Esophagus squamous epithelium (tissue), 5 donors: ENCODE data around the gene PREX1. TPM values are rescaled to one million over a fixed set of nuclear protein-coding genes. Genes with fewer than 3 reads are reported as not detected.
"Not testable (repeated sequence)": the region's sequence is repeated elsewhere in the genome, so short reads cannot be mapped to it uniquely, and the experiment has no call there.

Experiments
- DNase-seq: peaks from one replicate; lab custom pipeline; 2025; lab: John Stamatoyannopoulos, UW
- H3K27ac ChIP-seq, 4 donors: fragments of 200-600 bp; sonication (generic); one replicate each; pipeline ENCODE4 v1.5.1; 2016 to 2019; ENCODE audit warnings: mild to moderate bottlenecking in 1 of 4
- H3K27me3 ChIP-seq, 4 donors: fragments of 200-600 bp; sonication (generic); 1 replicate in 3 of 4; 2 replicates in 1 of 4; pipeline versions ENCODE4 v1.5.1 to v1.6.0; 2017 to 2021; ENCODE audit warnings: antibody characterized with exemption in 1 of 4
- H3K36me3 ChIP-seq, 3 donors: fragments of 200-600 bp; sonication (generic); one replicate each; pipeline ENCODE4 v1.5.1; 2016 to 2019
- H3K4me1 ChIP-seq, 3 donors: fragments of 200-600 bp; sonication (generic); one replicate each; pipeline ENCODE4 v1.5.1; 2017 to 2019
- H3K4me3 ChIP-seq, 4 donors: fragments of 200-600 bp; sonication (generic); 1 replicate in 3 of 4; 2 replicates in 1 of 4; pipeline ENCODE4 v1.5.1; 2016 to 2019; ENCODE audit warnings: mild to moderate bottlenecking in 2 of 4, moderate library complexity in 1 of 4
- H3K9me3 ChIP-seq, 3 donors: fragments of 200-600 bp; sonication (generic); one replicate each; pipeline ENCODE4 v1.5.1; 2016 to 2019
- CTCF ChIP-seq, 6 experiments: fragments of 450-650 bp in 4 of 6; fragments of 200-600 bp in 2 of 6; sonication (generic) in 2 of 6; IDR thresholded peaks; one replicate each; pipeline ENCODE4 v1.5.1; 2016 to 2019; ENCODE audit warnings: antibody characterized with exemption in 6 of 6, mild to moderate bottlenecking in 4 of 6, moderate library complexity in 4 of 6
- POLR2A ChIP-seq, 4 donors: fragments of 450-650 bp; IDR thresholded peaks; one replicate each; pipeline ENCODE4 v1.6.1; 2017; ENCODE audit warnings: antibody characterized with exemption in 4 of 4, mild to moderate bottlenecking in 4 of 4, moderate library complexity in 3 of 4
- WGBS, 2 donors: methylation state at CpG; one replicate each; pipeline ENCODE4 v1.1.5; 2018; 5-methylcytosine and 5-hydroxymethylcytosine counted together
- intact Hi-C: fragments of 100-400 bp; cut with DNase I; formaldehyde crosslinking; loops from one replicate; pipeline ENCODE4 v1.15.0; 2022
- total RNA-seq, 4 donors: library from RNA; depleted of rRNA; stranded (reverse); fragments of >200 nt; gene quantifications; one replicate each; pipeline ENCODE4 v1.1.0, GENCODE V29; 2016
- donor health status: DM: yes; HTN: yes; CAD: no.

The PREX1 gene
- total RNA-seq, 4 donors from 2014 or later: 4.9 to 25.9 (median 8.9) TPM

DNA sequence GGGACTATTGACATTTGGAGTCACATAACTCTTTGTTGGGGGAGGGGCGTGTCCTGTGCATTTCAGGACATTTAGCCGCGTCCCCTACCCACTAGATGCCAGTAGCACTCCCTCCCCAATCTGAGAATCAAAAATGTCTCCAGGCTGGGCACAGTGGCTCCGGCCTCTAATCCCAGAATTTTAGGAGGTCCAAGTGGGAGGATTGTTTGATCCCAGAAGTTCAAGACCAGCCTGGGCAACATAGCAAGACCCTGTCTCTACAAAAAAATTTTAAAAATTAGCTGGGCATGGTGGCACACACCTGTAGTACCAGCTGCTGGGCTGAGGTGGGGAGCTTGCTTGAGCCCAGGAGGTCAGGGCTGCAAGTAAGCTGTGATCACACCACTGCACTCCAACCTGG lies 2.1 kb upstream of the PREX1 start:
- H3K27ac ChIP-seq: no peak overlapping the region
- H3K36me3 ChIP-seq: no peaks in the 10 kb centered on the region
- WGBS, 2 donors: 64 to 86% methylated on average over 1 to 4 of the region's 4 CpGs
- TF ChIP-seq POLR2A (IDR thresholded peaks at IDR 0.05) (no peak), CTCF (IDR thresholded peaks at IDR 0.05) (no peak)
- H3K27me3 ChIP-seq: peaks cover 0 to 47% (median 6%) of the 10 kb centered on the region in 4 donors
- DNase-seq: no peak
- no peaks in the 10 kb centered on the region for H3K9me3 ChIP-seq
- intact Hi-C loops: no loop called here
- H3K4me1 ChIP-seq: peaks cover 11 to 59% (median 23%) of the 10 kb centered on the region in 3 donors
- no peak overlapping the region for H3K4me3 ChIP-seq

GRCh38 chr20:48828734-48829460 lies 1.1 kb upstream of the PREX1 start:
- TF ChIP-seq CTCF (IDR thresholded peaks at IDR 0.05) (no peak), POLR2A (IDR thresholded peaks at IDR 0.05) (no peak)
- no peaks in the 10 kb centered on the region for H3K9me3 ChIP-seq
- WGBS, 2 donors: 73 to 85% methylated on average over 11 of the region's 11 CpGs
- no peaks in the 10 kb centered on the region for H3K36me3 ChIP-seq
- H3K27me3 ChIP-seq: peaks cover 0 to 54% (median 6%) of the 10 kb centered on the region in 4 donors
- H3K4me1 ChIP-seq: peaks cover 16 to 69% (median 23%) of the 10 kb centered on the region in 3 donors
- intact Hi-C loops: no loop called here
- peak overlapping the region; percentile 33 to 76 (median 60) for H3K4me3 ChIP-seq
- peak overlapping the region; percentile 38 to 85 (median 64) for H3K27ac ChIP-seq
- no peak for DNase-seq

DNA sequence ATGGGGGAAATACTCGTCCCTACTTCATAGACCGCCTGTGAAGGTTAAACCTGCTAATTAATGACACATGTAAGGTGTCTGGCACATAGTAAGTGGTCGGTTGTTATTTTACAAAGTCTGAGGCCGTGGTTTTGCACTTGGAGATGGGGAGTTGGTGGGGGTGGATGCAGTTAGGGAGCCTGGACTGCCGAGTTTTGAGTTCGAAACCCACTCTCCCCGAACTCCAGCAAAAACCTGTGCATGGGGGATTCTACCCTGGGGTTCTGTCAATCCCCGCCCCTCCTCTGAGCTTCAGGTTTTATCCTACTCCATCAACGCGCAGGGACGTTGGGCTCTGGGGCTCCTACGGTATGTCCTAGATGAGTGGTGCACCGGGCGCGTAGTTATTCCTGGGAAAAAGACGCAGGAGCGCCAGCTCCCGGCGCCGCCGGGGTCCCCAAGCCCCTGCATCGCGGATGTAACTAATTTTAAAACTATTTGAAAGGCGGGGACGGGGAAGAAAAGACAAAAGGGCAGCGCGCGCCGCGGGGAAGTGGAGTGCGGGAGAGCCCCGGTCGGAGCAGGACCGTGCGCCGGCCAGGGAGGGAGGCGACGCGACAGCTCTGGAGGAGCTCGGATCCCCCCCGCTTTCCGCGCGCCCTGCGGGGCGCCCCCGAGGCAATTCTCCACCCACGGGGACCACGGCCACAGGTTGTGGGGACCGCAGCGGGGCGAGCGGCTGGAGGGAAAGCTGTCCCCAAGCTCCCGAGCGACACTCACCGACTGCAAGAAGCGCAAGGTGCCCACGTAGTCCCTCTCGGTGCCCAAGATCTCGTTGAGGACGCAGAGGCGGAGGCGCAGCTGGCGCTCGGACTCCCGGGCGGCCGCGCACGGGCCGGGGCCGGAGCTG lies 672 bp downstream of the PREX1 start:
- TF ChIP-seq CTCF (IDR thresholded peaks at IDR 0.05) (no peak), POLR2A (IDR thresholded peaks at IDR 0.05) (no peak)
- peak overlapping the region; percentile 44 to 76 (median 59) for H3K4me3 ChIP-seq
- peaks cover 23 to 78% (median 23%) of the 10 kb centered on the region in 3 donors for H3K4me1 ChIP-seq
- no peaks in the 10 kb centered on the region for H3K36me3 ChIP-seq
- H3K27ac ChIP-seq: peak overlapping the region; percentile 48 to 85 (median 66)
- H3K27me3 ChIP-seq: peaks cover 0 to 64% (median 6%) of the 10 kb centered on the region in 4 donors
- DNase-seq: no peak
- no peaks in the 10 kb centered on the region for H3K9me3 ChIP-seq
- WGBS, 2 donors: 15 to 16% methylated on average over 21 to 25 of the region's 72 CpGs
- intact Hi-C loops: no loop called here

DNA sequence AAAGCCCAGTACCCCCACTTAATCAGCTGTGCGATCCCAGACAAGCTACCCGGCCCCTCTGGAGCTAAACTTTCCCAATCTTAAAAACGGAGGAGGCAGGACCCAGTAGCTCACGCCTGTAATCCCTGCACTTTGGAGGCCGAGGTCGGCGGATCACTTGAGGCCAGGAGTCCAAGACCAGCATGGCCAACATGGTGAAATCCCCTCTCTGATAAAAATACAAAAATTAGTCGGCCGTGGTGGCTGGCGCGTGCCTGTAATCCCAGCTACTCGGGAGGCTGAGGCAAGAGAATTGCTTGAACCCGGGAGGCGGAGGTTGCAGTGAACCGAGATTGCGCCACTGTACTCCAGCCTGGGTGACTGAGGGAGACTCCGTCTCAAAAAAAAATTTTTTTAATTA lies 1.3 kb downstream of the PREX1 start:
- DNase-seq, H3K36me3 ChIP-seq, H3K9me3 ChIP-seq, intact Hi-C loops: not testable (repeated sequence)
- 58 to 64% methylated on average over 16 to 17 of the region's 17 CpGs for WGBS, 2 donors
- Histone ChIP-seq H3K27me3 (peaks cover 0 to 71% (median 6%) of the 10 kb centered on the region in 4 donors), H3K27ac (peak overlapping the region; percentile 32 to 85 (median 50)), H3K4me3 (peak overlapping the region; percentile 44 to 76 (median 59)), H3K4me1 (peaks cover 16 to 74% (median 18%) of the 10 kb centered on the region in 3 donors)

DNA sequence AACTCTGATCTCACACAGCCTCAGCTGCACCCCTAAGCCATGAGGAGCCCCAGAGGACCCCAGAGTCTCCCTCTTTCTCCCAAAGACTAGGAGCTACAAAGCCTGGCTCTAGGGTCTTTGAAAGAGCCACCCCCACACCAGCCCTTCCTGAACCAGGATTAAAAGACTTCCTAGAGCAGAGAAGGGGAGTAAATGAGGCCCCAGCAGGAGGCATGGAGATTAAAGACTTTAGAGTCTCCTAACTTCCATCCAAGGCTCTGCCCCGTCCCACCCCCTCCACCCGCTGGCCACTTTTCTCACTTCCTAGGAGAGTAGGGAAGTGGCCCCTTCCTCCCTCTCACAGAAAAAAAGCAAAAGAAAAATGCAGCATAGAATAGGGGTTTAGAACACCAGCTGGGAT lies 1.7 kb downstream of the PREX1 start:
- TF ChIP-seq CTCF (IDR thresholded peaks at IDR 0.05): no peak
- no peak for TF ChIP-seq POLR2A (IDR thresholded peaks at IDR 0.05)
- no peaks in the 10 kb centered on the region for H3K9me3 ChIP-seq
- H3K4me1 ChIP-seq: peaks cover 13 to 73% (median 16%) of the 10 kb centered on the region in 3 donors
- DNase-seq: no peak
- WGBS, 2 donors: 45 to 79% methylated on average over 2 of the region's 2 CpGs
- intact Hi-C loops: no loop called here
- peaks cover 0 to 73% (median 6%) of the 10 kb centered on the region in 4 donors for H3K27me3 ChIP-seq
- no peaks in the 10 kb centered on the region for H3K36me3 ChIP-seq
- peak overlapping the region; percentile 32 to 85 (median 50) for H3K27ac ChIP-seq
- peak overlapping the region; percentile 44 to 76 (median 59) for H3K4me3 ChIP-seq
